T-helper 2 cell treated with Interferon-gamma antibody and Interleukin-4, amounts not matched to agents 5 μg/mL and 100 μg/mL, for 36 hours (primary cell): Measurements from ENCODE around the gene THSD8.
"Not testable (repeated sequence)": the region's sequence is repeated elsewhere in the genome, so short reads cannot be mapped to it uniquely, and the experiment has no call there.

Source experiments
- DNase-seq: peaks from one replicate; pipeline ENCODE4 v3.0.0; 2021; ENCODE audit warnings: low spot score
- H3K27ac Mint-ChIP-seq: one replicate; pipeline ENCODE4 v1.8.0; 2021; ENCODE audit warnings: mild to moderate bottlenecking, mixed read lengths
- H3K27me3 Mint-ChIP-seq: one replicate; pipeline ENCODE4 v1.8.0; 2021; ENCODE audit warnings: low read depth, mixed read lengths
- H3K36me3 Mint-ChIP-seq: one replicate; pipeline ENCODE4 v1.8.0; 2021; ENCODE audit warnings: low read depth, mixed read lengths
- H3K4me1 Mint-ChIP-seq: one replicate; pipeline ENCODE4 v1.8.0; 2021; ENCODE audit warnings: low read depth, mixed read lengths
- H3K4me3 Mint-ChIP-seq: one replicate; pipeline ENCODE4 v1.8.0; 2022; ENCODE audit warnings: mild to moderate bottlenecking, moderate library complexity, mixed read lengths
- H3K9me3 Mint-ChIP-seq: one replicate; pipeline ENCODE4 v1.8.0; 2021; ENCODE audit warnings: mixed read lengths

THSD8 gene

DNA sequence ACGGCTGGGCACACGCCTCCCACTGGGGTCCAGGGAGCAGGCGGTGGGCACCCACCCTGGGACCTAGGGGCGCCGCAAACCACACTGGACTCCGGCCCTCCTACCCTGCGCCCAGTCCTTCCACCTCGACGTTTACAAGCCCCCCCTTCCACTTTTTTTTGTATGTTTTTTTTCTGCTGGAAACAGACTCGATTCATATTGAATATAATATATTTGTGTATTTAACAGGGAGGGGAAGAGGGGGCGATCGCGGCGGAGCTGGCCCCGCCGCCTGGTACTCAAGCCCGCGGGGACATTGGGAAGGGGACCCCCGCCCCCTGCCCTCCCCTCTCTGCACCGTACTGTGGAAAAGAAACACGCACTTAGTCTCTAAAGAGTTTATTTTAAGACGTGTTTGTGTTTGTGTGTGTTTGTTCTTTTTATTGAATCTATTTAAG, 9.0 kb upstream of the THSD8 start:
- peak overlapping the region; percentile 98 for H3K27ac Mint-ChIP-seq
- H3K4me1 Mint-ChIP-seq, result peaks cover 38% of the 10 kb centered on the region
- no peaks in the 10 kb centered on the region for H3K9me3 Mint-ChIP-seq
- H3K4me3 Mint-ChIP-seq, result peak overlapping the region; percentile 95
- peaks cover 13% of the 10 kb centered on the region for H3K36me3 Mint-ChIP-seq
- no peaks in the 10 kb centered on the region for H3K27me3 Mint-ChIP-seq
- no peak for DNase-seq

DNA sequence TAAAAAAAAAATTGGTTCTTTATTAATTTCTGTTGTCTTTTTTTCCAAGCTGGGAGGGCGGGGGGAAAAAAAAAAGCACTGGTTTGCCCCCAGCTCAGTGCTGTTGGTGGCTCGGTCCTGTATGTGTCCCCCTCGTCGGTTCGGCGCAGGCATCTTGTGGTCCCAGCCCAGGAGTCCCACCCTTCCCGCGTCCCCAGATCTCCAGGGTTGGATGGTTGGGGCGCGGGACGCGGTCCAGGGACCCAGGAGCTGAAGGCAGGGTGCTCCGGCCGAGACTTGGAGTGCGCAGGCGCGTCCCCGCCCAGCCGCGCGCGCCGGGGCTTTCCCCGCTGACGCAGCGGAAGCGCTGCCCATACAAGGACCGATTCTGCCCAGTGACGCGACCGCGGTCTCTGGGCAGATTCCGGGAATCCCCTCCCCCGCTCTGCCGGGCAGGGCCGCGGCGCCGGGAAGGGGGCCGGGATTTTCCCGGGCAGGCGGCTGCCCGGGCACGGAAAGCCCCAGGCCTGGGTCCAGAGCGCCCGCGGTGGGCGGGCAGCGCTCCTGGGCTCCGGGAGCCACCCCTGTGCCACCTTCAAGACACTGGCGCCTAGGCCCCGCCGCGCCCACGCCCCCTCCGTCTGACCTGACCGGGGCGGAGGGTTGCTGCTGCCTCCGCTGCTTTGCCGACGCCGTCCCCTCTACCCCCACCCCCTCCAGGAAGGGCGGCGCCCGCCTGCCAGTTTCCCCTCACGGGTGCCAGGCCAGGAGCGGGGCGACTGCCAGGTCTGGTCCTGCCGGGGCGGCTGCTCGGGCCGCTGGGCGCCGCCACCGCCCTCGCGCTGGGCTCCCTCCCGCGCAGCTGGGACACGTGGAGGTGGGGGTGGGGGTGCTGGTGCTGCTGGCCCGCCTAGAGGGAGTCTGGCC, 8.3 kb upstream of the THSD8 start:
- peak; percentile 95 for DNase-seq
- Mint-ChIP-seq H3K4me1 (peaks cover 34% of the 10 kb centered on the region), H3K27ac (peak overlapping the region; percentile 98), H3K27me3 (no peaks in the 10 kb centered on the region), H3K9me3 (no peaks in the 10 kb centered on the region), H3K4me3 (peak overlapping the region; percentile 95), H3K36me3 (peaks cover 13% of the 10 kb centered on the region)

DNA sequence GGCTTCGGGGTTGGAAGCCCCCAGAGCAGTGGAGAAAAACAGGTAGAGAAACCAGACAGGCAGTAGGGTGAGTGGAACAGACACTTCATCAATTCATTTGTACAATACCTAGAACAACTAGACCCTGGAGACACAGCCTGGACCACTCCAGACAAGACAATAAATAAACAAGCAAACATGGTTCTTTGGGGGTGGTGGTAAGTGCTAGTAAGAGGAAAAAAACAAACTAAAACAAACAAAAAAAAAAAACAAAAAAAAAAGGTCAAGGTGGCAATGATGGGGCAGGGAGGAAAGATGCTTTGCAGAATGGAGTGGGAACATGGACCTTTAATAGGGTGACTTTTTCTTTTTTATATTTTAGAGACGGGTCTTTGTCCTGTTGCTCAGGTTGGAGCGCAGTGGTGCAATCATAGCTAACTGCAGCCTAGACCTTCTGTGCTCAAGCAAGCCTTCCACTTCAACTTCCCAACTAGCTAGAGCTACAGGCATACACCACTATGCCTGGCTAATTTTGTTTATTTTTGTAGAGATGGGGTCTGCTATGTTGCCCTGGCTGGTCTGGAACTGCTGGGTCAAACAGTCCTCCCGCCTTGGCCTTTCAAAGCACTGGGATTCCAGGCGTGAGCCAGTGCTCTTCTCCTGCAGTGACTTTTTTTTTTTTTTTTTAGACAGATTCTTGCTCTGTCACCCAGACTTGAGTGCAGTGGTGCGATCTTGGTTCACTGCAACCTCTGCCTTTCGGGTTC, 7.5 kb upstream of the THSD8 start:
- H3K4me1 Mint-ChIP-seq, result peaks cover 29% of the 10 kb centered on the region
- no peaks in the 10 kb centered on the region for H3K27me3 Mint-ChIP-seq
- peak overlapping the region; percentile 94 for H3K27ac Mint-ChIP-seq
- no peak for DNase-seq
- no peaks in the 10 kb centered on the region for H3K9me3 Mint-ChIP-seq
- H3K4me3 Mint-ChIP-seq, result peak overlapping the region; percentile 79
- H3K36me3 Mint-ChIP-seq, result peaks cover 15% of the 10 kb centered on the region

DNA sequence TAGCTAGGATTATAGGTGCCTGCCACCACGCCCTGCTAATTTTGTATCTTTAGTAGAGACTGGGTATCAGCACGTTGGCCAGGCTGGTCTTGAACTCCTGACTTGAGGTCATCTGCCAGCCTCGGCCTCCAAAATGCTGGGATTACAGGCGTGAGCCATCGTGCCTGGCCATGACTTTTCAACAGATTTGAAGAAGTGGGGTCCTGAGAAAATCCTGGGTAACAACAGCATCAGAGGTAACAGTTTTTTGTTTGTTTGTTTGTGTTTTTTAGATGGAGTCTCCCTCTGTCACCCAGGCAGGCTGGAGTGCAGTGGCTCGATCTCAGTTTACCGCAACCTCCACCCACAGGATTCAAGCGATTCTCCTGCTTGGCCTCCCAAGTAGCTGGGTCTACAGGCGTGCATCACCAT, 6.9 kb upstream of the THSD8 start:
- no peak for DNase-seq
- Mint-ChIP-seq H3K36me3 (peaks cover 15% of the 10 kb centered on the region), H3K27ac (no peak overlapping the region), H3K4me3 (peak overlapping the region; percentile 79), H3K9me3 (no peaks in the 10 kb centered on the region), H3K4me1 (peaks cover 31% of the 10 kb centered on the region), H3K27me3 (no peaks in the 10 kb centered on the region)

DNA sequence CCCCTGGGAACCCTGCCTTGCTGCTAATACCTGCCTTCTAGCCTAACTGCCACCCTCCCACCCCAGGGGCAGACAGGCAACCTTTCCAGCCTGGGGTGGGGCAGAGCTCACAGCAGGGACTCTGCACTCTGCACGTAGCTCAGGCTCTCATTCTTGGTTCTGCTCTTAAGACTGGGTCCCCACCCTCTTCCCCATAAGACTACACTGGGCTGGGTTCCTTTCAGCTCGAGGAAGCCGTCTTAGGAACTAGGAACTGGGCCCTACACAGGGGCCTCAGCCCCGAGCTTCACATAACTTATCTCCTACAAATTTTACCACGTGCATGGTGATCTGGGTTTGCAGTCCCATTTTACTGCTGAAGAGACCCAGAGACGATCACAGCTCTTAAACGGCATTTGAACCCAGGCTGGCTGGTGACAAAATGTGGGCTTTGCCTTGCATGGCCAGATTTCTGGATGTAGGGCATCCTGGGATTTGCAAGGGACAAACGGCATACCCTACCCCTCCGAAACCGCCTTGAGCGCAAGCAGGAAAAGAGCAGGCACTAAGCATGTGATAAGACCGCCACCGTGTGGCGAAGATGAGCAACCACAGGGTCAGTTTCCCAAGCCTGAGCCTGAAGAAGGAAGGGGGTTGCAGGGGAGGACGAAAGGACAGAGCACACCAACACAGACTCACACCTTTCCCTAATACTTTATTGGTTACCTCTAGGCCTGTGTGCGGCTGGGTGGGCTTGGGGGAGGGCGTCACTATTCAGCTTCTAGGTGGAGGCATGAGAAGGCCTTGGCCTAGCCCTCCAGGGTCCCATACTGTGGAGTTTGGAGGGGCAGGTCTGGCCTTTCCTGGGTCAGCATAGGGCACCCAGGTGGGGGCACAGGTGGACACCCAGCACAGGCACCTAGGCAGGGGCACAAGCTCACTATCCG, 5.5 kb upstream of the THSD8 start:
- H3K27ac Mint-ChIP-seq, result peak overlapping the region; percentile 84
- H3K27me3 Mint-ChIP-seq, result no peaks in the 10 kb centered on the region
- peak overlapping the region; percentile 84 for H3K4me3 Mint-ChIP-seq
- no peaks in the 10 kb centered on the region for H3K9me3 Mint-ChIP-seq
- peak; percentile 73 for DNase-seq
- peaks cover 28% of the 10 kb centered on the region for H3K4me1 Mint-ChIP-seq
- peaks cover 21% of the 10 kb centered on the region for H3K36me3 Mint-ChIP-seq

DNA sequence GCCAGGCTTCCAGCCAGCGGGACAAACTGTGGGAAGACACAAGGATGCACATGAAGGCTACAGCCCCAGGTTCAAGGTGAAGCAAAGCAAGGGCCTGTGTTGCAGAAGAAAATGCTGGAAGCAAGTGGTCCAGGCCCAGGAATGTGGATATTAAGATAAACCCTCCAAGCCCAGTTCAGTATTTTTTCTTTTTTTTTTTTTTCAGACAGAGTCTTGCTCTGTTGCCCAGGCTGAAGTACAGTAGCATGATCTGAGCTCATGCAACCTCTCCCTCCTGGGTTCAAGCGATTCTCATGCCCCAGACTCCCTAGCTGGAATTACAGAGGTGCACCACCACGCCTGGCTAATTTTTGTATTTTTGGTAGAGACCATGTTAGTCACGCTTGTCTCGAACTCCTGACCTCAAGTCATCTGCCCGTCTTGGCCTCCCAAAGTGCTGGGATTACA, 4.7 kb upstream of the THSD8 start:
- Mint-ChIP-seq H3K36me3 (peaks cover 21% of the 10 kb centered on the region), H3K9me3 (no peaks in the 10 kb centered on the region), H3K4me1 (peaks cover 29% of the 10 kb centered on the region), H3K27me3 (no peaks in the 10 kb centered on the region), H3K4me3 (no peak overlapping the region), H3K27ac (no peak overlapping the region)
- no peak for DNase-seq

DNA sequence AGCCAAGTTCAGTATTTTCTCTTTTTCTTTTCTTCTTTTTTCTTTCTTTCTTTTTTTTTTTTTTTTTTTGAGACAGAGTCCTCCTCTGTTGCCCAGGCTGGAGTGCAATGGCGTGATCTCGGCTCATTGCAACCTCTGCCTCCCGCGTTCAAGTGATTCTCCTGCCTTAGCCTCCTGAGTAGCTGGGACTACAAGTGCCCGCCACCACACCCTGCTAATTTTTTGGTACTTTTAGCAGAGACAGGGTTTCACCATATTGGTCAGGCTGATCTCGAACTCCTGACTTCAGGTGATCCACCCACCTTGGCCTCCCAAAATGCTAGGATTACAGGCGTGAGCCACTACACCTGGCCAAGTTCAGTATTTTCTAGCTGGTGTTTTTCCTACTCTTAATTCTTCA, 4.3 kb upstream of the THSD8 start:
- not testable (repeated sequence) for H3K9me3 Mint-ChIP-seq, H3K27me3 Mint-ChIP-seq, DNase-seq, H3K27ac Mint-ChIP-seq, H3K4me3 Mint-ChIP-seq
- Mint-ChIP-seq H3K4me1 (peaks cover 33% of the 10 kb centered on the region), H3K36me3 (peaks cover 17% of the 10 kb centered on the region)

DNA sequence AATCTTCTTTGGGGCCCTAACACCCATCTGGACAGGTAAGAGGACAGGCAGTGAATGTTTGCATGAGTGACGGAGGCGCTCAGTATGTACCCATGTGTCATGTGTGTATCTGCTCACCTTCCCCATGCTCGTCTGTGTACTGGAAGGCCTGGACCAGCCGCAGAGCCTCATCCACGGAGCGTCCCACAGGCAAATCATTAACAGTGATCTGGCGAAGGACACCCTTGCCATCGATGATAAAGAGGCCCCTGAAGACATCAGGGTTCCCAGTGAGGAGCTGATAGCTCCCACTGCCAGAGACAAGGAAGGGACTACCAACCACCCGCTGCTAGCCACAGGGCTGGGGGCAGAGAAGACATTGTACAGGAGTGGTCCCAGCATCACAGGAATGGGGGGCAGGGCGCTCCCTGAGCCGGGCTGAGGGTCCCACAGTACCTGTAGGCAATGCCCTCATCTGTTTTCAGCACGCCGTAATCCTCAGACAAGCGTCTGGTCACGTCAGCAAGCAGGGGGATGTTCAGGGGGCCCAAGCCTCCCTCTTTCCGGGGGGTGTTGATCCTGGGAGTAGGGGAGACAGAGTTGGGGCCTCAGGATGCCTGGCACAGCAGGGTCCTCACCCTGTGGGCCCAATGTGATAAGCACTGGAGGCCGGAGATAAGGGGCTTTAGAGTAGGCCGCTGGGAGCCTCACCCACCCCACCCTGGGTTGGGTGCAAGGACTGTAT, 2.0 kb upstream of the THSD8 start:
- DNase-seq, result no peak
- no peak overlapping the region for H3K27ac Mint-ChIP-seq
- H3K9me3 Mint-ChIP-seq, result no peaks in the 10 kb centered on the region
- H3K36me3 Mint-ChIP-seq, result peaks cover 13% of the 10 kb centered on the region
- peak overlapping the region; percentile 88 for H3K4me3 Mint-ChIP-seq
- H3K27me3 Mint-ChIP-seq, result no peaks in the 10 kb centered on the region
- peaks cover 26% of the 10 kb centered on the region for H3K4me1 Mint-ChIP-seq

DNA sequence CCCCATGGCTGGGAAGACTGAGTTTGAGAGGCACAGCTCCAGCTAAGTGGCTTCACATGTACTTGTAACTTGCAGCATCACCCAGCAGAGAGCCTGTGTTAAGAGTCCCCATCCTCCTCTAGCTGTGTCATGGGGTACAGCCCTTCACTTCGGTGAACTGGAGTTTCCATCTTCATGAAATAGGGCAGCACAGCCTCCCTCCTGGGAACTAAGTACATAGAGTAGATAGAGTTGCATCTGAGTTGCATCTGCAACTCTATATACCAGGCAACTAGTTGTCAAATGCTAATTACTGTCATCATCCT, 1.5 kb upstream of the THSD8 start:
- no peaks in the 10 kb centered on the region for H3K27me3 Mint-ChIP-seq
- H3K9me3 Mint-ChIP-seq, result no peaks in the 10 kb centered on the region
- DNase-seq, result no peak
- peaks cover 25% of the 10 kb centered on the region for H3K4me1 Mint-ChIP-seq
- peaks cover 13% of the 10 kb centered on the region for H3K36me3 Mint-ChIP-seq
- peak overlapping the region; percentile 88 for H3K4me3 Mint-ChIP-seq
- H3K27ac Mint-ChIP-seq, result peak overlapping the region; percentile 84

DNA sequence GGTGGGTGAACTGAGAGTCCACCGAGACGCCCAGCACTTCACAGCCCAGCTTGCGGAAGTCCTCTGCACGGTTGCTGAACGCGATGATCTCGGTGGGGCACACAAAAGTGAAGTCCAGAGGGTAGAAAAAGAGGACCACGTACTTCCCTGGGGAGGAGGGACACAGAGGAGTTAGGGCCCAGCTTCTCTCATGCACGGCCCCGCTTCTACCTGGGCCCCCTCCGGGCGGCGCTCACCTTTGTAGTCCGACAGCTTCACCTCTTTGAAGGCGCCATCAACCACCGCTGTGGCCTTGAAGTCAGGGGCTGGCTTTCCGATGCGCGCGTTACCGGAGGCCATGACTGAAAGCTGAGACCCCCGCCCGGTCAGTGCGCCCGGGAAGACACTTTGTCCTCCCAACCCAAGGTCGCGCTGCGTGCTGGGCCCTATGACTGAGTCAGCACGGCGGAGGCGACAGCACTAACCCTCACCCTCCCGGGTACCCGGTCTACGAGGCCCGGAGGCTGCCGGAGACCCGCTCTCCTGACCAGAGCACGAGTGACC, 875 bp upstream of the THSD8 start:
- DNase-seq, result no peak
- peaks cover 23% of the 10 kb centered on the region for H3K4me1 Mint-ChIP-seq
- H3K9me3 Mint-ChIP-seq, result no peaks in the 10 kb centered on the region

DNA sequence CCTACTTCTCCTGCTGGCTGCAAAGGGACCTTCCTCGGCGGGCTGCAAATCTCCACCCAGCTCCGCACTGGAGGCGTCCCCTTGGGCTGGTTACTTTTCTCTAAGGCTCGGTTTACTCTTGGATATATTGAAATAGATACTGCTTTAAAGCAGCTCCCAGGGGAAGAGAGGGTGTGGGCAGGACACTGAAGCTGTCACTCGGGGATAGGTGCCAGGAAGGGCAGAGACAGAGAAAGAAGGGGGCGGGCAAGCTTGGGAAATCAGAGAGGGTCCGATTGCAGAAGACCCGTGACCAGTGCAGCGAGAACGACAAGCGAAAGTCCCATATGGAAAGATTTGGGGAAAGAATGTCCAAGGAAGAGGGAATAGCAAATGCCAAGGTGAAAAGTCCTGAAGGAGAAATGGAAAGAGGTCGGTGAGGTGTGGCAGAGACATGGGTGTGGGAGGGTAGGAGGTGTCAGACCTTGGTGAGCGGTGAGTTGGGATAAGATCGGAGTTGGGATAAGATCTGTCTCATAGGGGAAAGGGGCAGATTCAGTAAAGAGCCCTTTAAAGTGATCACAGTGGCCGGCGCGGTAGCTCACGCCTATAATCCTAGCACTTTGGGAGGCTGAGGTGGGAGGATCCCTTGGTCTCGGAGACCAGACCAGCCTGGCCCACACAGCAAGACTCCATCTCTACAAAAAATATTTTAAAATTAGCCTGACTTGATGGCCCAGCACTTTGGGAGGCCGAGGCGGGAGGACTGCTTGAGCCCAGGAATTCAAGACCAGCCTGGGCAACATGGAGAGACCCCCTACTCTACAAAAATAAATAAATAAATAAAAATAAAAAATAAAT, 618 bp downstream of the THSD8 start:
- Mint-ChIP-seq H3K9me3 (no peaks in the 10 kb centered on the region), H3K27ac (peak overlapping the region; percentile 71), H3K4me3 (peak overlapping the region; percentile 88), H3K36me3 (peaks cover 13% of the 10 kb centered on the region), H3K27me3 (no peaks in the 10 kb centered on the region), H3K4me1 (peaks cover 22% of the 10 kb centered on the region)
- DNase-seq, result no peak

More for the DNA sequence above, 875 bp upstream of the THSD8 start:
- Mint-ChIP-seq H3K27me3 (no peaks in the 10 kb centered on the region), H3K4me3 (peak overlapping the region; percentile 88), H3K36me3 (peaks cover 13% of the 10 kb centered on the region), H3K27ac (peak overlapping the region; percentile 84)

DNA sequence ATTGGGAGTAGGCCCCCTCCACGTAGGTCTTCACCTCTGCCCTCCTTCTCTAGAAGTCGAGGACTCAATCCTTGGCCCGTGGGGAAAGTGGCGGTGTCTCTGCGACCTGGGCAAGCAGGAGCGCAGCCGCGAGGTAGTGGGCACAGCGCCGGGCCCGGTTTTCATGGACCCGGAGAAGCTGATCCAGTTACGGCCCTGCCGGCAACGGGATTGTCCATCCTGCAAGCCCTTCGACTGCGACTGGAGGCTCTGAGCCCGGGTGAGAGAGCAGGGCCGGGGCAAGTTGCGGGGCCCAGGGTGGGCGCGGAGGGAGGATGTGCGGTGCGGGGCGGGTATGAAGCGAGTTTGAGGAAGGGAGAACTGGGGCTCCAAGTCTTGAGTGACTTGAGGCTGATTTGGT, 2.2 kb downstream of the THSD8 start:
- DNase-seq, result no peak
- Mint-ChIP-seq H3K36me3 (peaks cover 15% of the 10 kb centered on the region), H3K4me1 (peaks cover 25% of the 10 kb centered on the region), H3K9me3 (no peaks in the 10 kb centered on the region), H3K27ac (no peak overlapping the region), H3K27me3 (no peaks in the 10 kb centered on the region), H3K4me3 (no peak overlapping the region)
